ENCODE measurements around the gene SMIM44. TPM values are rescaled to one million over a fixed set of nuclear protein-coding genes. Genes with fewer than 3 reads are reported as not detected.
"Not testable (repeated sequence)": the region's sequence is repeated elsewhere in the genome, so short reads cannot be mapped to it uniquely, and the experiment has no call there.

Gene SMIM44
- total RNA-seq, 2 donors from 2014 or later: not detected

DNA sequence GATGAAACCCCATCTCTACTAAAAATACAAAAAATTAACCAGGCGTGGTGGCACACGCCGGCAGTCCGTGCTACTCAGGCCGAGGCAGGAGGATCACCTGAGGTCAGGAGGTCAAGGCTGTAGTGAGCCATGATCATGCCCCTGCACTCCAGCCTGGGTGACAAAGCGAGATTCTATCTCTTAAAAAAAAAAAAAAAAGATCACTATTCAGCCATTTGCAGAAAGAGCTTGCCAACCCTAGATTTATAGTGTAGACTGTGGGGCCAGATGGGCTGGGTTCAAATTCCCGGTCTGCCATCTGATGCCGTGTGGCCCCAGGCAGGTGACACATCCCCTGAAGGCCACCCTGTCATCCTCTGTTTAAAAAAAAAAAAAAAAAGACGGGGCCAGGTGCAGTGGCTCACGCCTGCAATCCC, 31.8 kb downstream of the SMIM44 start:
- peaks cover 2% of the 10 kb centered on the region in 2 donors for H3K36me3 Mint-ChIP-seq (ENCODE audit: insufficient read depth in 2 of 2)
- H3K9me3 Mint-ChIP-seq: no peaks in the 10 kb centered on the region
- no peak overlapping the region for H3K27ac Mint-ChIP-seq
- no peaks in the 10 kb centered on the region for H3K4me1 Mint-ChIP-seq (ENCODE audit: low read depth)
- no peak overlapping the region for H3K4me3 Mint-ChIP-seq
- no peak for ATAC-seq (replicated peaks in 1 of 2)
- H3K27me3 Mint-ChIP-seq (ENCODE audit: low read depth): no peaks in the 10 kb centered on the region
- no peak for DNase-seq

DNA sequence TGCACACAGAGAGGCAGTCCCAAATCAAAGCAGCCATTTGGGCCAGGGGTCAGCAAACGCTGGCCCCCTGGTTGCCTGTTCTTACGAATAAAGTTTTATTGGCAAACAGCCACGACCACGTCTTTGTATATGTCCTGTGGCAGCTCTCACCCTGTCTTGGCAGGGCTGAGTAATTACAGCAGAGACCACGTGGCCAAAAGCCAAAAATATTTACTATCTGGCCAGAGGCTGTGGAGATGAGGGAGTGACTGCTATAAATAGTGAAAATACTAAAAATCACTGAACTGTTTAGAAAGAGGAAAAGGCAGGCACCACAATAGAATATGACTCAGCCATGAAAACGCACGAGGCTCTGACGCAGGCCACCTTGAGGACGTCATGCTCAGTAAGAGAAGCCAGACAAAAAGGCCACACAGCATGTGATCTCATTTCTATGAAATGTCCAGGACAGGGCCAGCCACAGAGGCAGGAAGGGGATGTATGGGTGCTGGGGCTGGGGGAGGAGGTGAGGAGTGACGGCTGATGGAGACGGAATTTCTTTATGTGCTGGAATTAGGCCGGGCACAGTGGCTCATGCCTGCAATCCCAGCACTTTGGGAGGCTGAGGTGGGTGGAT, 32.3 kb downstream of the SMIM44 start:
- H3K27ac Mint-ChIP-seq: no peak overlapping the region

DNA sequence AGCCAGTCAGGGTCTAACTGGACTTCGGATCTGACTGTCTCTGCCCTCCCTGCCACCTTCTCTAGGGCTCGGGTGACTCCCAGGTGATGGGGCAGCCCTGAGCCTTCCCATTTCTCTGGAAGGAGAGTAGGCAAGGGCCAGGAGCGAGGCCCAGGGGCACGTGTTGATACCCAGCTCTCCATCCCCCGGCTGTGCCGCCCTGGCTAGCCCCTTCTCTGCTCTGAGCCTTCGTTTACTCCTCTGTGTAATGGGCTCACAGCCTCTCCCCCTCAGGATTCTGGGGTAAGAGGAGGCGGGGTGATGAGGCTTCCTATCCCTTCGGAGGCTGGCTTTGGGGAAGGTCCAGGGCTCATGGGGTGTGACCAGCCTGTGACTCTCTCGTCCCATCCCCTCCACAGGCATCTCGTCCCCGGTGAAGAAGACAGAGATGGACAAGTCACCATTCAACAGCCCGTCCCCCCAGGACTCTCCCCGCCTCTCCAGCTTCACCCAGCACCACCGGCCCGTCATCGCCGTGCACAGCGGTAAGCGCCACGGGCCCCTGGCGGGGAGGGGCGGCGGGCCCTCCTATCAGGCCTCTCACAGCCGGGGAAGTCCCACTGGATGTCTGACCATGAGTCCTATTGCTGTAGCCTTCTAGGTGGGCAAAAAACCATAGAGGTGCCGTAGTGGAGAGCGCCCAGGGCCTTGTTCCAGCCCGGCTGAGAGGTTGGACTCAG, 34.5 kb downstream of the SMIM44 start:
- no peaks in the 10 kb centered on the region for H3K9me3 Mint-ChIP-seq
- H3K27me3 Mint-ChIP-seq (ENCODE audit: low read depth): no peaks in the 10 kb centered on the region
- H3K27ac Mint-ChIP-seq: no peak overlapping the region

More for the DNA sequence above, 32.3 kb downstream of the SMIM44 start:
- Mint-ChIP-seq H3K9me3 (no peaks in the 10 kb centered on the region), H3K4me1 (ENCODE audit: low read depth) (no peaks in the 10 kb centered on the region), H3K4me3 (no peak overlapping the region), H3K36me3 (ENCODE audit: insufficient read depth in 2 of 2) (peaks cover 2% of the 10 kb centered on the region in 2 donors), H3K27me3 (ENCODE audit: low read depth) (no peaks in the 10 kb centered on the region)
- DNase-seq (no peak), ATAC-seq (replicated peaks in 1 of 2) (peak in 1 of 2 donors; percentile 28)

GRCh38 chr19:3446657-3447056, 36.6 kb downstream of the SMIM44 start:
- not testable (repeated sequence) for ATAC-seq (replicated peaks in 1 of 2); H3K27ac Mint-ChIP-seq; H3K36me3 Mint-ChIP-seq (ENCODE audit: insufficient read depth in 2 of 2); H3K4me3 Mint-ChIP-seq; H3K9me3 Mint-ChIP-seq; H3K27me3 Mint-ChIP-seq (ENCODE audit: low read depth); DNase-seq
- peaks cover 10% of the 10 kb centered on the region for H3K4me1 Mint-ChIP-seq (ENCODE audit: low read depth)

More for the DNA sequence above, 34.5 kb downstream of the SMIM44 start:
- peaks cover 6% of the 10 kb centered on the region for H3K4me1 Mint-ChIP-seq (ENCODE audit: low read depth)
- ATAC-seq (replicated peaks in 1 of 2) (no peak), DNase-seq (no peak)
- peaks cover 2% of the 10 kb centered on the region in 2 donors for H3K36me3 Mint-ChIP-seq (ENCODE audit: insufficient read depth in 2 of 2)
- H3K4me3 Mint-ChIP-seq: no peak overlapping the region

GRCh38 chr19:3444695-3445234, 38.5 kb downstream of the SMIM44 start:
- ATAC-seq (replicated peaks in 1 of 2): no peak
- Mint-ChIP-seq H3K27me3 (ENCODE audit: low read depth) (no peaks in the 10 kb centered on the region), H3K4me1 (ENCODE audit: low read depth) (peaks cover 10% of the 10 kb centered on the region), H3K36me3 (ENCODE audit: insufficient read depth in 2 of 2) (no peaks in the 10 kb centered on the region), H3K4me3 (no peak overlapping the region), H3K9me3 (no peaks in the 10 kb centered on the region), H3K27ac (no peak overlapping the region)
- DNase-seq: no peak

DNA sequence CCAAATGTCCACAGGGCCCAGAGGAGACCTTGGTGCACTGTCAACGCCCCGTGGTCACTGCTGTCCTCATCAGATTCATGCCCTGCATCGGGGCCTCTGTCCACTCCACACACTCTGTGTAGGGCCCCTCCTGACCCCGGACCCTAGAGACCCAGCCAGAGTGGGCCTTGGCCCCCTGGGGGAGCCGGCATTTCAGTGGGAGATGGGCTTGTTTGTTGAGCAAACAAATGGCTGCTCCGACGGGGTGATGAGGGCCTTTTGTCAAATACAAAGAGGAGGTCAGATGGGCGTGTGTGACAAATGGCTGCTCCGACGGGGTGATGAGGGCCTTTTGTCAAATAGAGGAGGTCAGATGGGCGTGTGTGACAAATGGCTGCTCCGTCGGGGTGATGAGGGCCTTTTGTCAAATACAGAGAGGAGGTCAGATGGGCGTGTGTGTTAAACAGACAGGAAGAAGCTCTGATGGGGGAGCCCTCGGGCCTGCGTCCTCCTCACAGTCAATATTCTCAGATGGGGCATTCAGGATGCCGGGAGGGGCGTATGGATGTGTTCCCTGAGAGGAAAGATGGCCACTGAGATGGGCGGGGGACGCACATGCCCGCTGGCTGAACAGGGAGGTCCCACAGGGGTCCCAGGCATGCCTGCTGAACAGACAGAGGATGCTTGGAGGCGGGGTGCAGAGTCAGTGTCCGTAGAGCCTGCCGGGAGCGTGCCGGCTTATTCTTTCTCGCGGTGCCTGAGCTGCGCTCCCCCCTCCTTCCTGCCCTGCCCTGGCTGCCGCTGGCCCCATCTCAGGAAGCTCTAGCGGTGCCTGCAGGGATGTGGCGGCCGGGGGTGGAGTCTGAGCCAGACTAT, 39.2 kb downstream of the SMIM44 start:
- H3K36me3 Mint-ChIP-seq (ENCODE audit: insufficient read depth in 2 of 2): no peaks in the 10 kb centered on the region
- H3K4me1 Mint-ChIP-seq (ENCODE audit: low read depth): peaks cover 10% of the 10 kb centered on the region
- ATAC-seq (replicated peaks in 1 of 2): no peak
- no peak for DNase-seq
- no peak overlapping the region for H3K4me3 Mint-ChIP-seq
- no peaks in the 10 kb centered on the region for H3K27me3 Mint-ChIP-seq (ENCODE audit: low read depth)
- H3K27ac Mint-ChIP-seq: no peak overlapping the region
- H3K9me3 Mint-ChIP-seq: no peaks in the 10 kb centered on the region

DNA sequence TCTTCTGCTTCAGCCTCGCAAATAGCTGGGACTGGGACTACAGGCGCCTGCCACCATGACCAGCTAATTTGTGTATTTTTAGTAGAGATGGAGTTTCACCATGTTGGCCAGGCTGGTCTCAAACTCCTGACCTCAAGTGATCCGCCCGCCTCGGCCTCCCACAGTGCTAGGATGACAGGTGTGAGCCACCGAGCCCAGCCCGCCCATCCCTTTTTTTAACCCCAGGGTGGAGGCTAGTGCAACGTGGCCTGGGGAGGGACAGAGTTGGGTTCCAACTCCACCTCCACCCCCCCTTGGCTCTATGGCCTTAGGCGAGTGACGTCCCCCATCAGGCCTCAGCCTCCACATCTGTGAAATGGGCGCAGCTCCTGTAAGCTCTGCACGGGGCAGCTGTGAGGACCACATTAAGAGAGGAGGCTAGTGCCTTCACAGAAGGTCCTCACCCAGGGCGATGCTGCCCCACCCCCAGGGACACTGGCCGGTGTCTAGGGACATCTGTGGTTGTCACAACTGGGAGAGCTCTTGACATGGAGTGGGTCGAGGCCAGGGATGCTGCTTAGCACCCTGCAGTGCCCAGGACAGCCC, 40.7 kb downstream of the SMIM44 start:
- H3K4me3 Mint-ChIP-seq: no peak overlapping the region
- DNase-seq: no peak
- no peak for ATAC-seq (replicated peaks in 1 of 2)
- H3K4me1 Mint-ChIP-seq (ENCODE audit: low read depth): peaks cover 10% of the 10 kb centered on the region
- H3K9me3 Mint-ChIP-seq: no peaks in the 10 kb centered on the region
- H3K27ac Mint-ChIP-seq: no peak overlapping the region
- no peaks in the 10 kb centered on the region for H3K27me3 Mint-ChIP-seq (ENCODE audit: low read depth)
- no peaks in the 10 kb centered on the region for H3K36me3 Mint-ChIP-seq (ENCODE audit: insufficient read depth in 2 of 2)

DNA sequence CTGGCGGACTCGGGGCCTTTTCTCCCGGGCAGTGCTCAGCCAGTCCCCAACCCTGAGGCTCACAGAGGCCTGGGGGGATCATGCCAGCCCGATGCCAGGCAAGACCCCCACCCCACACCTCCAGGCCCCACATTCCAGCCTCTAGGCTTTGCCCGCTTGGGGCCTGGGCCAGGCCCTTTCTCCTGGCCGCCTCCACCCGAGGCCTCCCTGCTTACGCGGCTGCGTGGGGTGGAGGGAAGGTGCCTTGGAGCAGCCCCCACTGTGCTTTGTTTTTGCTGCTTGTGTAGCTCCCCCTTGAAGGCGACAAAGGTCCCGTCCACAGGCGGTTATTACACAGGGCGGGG, 41.3 kb downstream of the SMIM44 start:
- DNase-seq (no peak), ATAC-seq (replicated peaks in 1 of 2) (no peak)
- Mint-ChIP-seq H3K4me1 (ENCODE audit: low read depth) (peaks cover 10% of the 10 kb centered on the region), H3K9me3 (no peaks in the 10 kb centered on the region), H3K36me3 (ENCODE audit: insufficient read depth in 2 of 2) (peaks cover 0 to 2% of the 10 kb centered on the region in 2 donors), H3K27ac (no peak overlapping the region), H3K4me3 (no peak overlapping the region), H3K27me3 (ENCODE audit: low read depth) (no peaks in the 10 kb centered on the region)

DNA sequence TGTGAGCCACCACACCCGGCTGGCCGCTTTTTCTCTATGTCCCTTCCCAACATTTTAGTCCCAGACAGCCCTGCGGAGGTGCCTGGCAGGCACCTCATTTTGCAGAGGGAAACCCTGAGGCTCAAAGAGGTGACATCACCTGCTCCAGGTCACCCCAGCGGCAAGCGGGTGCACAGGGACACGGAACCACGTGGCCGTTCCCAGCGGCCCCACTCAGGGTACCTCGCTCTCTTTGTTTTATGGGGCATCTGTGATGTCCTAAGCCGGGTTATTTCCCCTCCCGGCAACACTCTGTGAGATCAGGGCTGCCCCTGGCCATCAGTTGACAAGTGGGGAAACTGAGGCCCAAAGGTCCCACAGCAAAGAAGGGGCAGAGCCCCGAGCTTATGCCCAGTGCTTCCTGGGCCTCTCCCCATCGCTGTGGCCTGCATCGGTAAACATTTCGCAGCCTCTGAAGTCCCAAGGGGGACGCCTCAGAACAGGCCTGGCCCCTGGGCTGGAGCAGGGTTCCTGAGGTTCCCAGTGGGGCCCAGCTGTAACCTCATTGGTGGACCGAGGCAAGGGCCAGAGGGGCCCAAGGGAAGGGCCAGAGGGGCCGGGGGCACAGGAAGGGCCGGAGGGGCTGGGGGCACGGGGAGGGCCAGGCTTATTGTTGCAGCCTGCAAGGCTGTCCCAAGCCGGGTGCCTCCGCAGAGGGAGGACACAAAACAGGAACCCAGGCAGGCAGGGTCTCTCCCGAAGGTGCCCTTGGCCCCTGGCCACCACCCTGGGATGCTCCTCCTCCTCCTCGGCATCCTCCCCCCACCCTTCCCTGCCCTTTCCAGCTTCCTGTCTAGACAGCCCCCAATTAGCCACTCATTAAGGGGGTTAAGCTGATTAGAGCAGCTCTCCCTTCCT, 41.9 kb downstream of the SMIM44 start:
- no peaks in the 10 kb centered on the region for H3K27me3 Mint-ChIP-seq (ENCODE audit: low read depth)
- H3K36me3 Mint-ChIP-seq (ENCODE audit: insufficient read depth in 2 of 2): peaks cover 0 to 2% of the 10 kb centered on the region in 2 donors
- DNase-seq: no peak
- H3K9me3 Mint-ChIP-seq: no peaks in the 10 kb centered on the region
- ATAC-seq (replicated peaks in 1 of 2): no peak
- peaks cover 10% of the 10 kb centered on the region for H3K4me1 Mint-ChIP-seq (ENCODE audit: low read depth)
- H3K4me3 Mint-ChIP-seq: no peak overlapping the region
- no peak overlapping the region for H3K27ac Mint-ChIP-seq

DNA sequence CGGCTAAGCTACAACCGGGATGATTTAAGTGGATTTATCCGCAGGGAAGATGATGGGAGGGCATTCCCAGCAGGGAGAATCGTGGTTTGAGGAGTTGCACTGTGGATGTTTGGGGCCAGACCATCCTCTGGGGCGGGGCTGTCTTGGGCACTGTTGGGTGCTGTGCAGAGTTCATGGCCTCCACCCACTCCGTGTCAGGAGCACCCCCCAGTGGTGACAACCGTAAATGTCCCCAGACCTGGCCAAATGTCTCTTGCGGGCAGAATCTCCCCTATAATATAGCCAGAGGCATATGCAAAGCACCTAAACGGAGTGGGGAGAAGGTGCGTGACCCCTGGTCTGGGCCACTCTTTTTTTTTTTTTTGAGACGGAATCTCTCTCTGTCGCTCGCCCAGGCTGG, 43.2 kb downstream of the SMIM44 start:
- Mint-ChIP-seq H3K4me3 (no peak overlapping the region), H3K36me3 (ENCODE audit: insufficient read depth in 2 of 2) (peaks cover 0 to 2% of the 10 kb centered on the region in 2 donors), H3K4me1 (ENCODE audit: low read depth) (peaks cover 19% of the 10 kb centered on the region), H3K27me3 (ENCODE audit: low read depth) (no peaks in the 10 kb centered on the region), H3K9me3 (no peaks in the 10 kb centered on the region), H3K27ac (no peak overlapping the region)
- ATAC-seq (replicated peaks in 1 of 2) (peak in 1 of 2 donors; percentile 24), DNase-seq (peak; percentile 66 to 69)

- Mint-ChIP-seq H3K27me3 (ENCODE audit: low read depth) (no peaks in the 10 kb centered on the region), H3K9me3 (peaks cover 3 to 4% of the 10 kb centered on the region in 2 donors)
- peak; percentile 96 for ATAC-seq (replicated peaks in 1 of 2)
These were observed 48.3 kb downstream of the SMIM44 start for GRCh38 chr19:3434630-3435553.

More at GRCh38 chr19:3434630-3435553, 48.3 kb downstream of the SMIM44 start:
- DNase-seq: peak; percentile 98
- peaks cover 8 to 10% of the 10 kb centered on the region in 2 donors for H3K36me3 Mint-ChIP-seq (ENCODE audit: insufficient read depth in 2 of 2)
- peak overlapping the region; percentile 93 to 94 for H3K4me3 Mint-ChIP-seq
- peak overlapping the region; percentile 94 for H3K27ac Mint-ChIP-seq
- H3K4me1 Mint-ChIP-seq (ENCODE audit: low read depth): peaks cover 17% of the 10 kb centered on the region

Data from activated T-cell treated with anti-CD3 and anti-CD28 coated beads, Interleukin-2, amount 50 U/mL, for 72 hours (primary cell).